Ecto neural progenitor cell (in vitro differentiated cells): Measurements from ENCODE around the gene SMNDC1.
"Not testable (repeated sequence)": the region's sequence is repeated elsewhere in the genome, so short reads cannot be mapped to it uniquely, and the experiment has no call there.

Experiments used
- DNase-seq: peaks from one replicate; pipeline ENCODE4 v3.0.0-alpha.2; 2018; ENCODE audit warnings: low spot score

Gene SMNDC1

DNA sequence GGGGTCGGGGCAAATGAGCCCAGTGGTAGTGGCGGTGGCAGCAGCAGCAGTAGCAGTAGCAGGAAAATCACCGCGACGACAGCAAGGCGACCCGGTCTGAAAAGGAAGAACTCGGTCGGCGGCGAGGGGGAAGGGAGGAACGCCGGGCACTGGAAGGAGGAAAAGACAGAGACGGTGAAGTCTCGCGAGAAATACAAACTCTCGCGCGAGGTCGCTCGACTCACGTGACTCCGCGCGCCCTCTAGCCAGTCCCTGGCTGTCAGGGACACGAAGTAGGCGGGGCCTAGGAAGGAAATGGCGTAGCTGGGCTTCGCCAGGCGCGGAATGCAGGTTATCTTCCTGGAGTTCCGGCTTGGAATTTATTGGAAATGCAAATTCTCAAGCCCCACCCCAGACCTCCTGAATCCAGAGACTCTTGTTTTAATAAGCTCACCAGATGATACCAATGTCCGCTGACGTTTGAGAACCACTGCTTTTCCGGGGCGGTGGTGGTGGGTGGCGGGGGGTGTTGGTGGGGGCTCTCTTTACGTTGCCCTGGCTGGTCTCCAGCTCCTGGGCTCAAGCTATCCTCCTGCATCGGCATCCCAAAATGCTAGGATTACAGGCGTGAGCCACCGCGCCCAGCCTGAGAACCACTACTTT lies at the start of gene SMNDC1:
Gene SMNDC1, minus strand, starts transcription at position 141 of the 642 bp plus-strand sequence. CDS start 1,333 bp downstream, outside the sequence.
- peak; percentile 98 for DNase-seq

DNA sequence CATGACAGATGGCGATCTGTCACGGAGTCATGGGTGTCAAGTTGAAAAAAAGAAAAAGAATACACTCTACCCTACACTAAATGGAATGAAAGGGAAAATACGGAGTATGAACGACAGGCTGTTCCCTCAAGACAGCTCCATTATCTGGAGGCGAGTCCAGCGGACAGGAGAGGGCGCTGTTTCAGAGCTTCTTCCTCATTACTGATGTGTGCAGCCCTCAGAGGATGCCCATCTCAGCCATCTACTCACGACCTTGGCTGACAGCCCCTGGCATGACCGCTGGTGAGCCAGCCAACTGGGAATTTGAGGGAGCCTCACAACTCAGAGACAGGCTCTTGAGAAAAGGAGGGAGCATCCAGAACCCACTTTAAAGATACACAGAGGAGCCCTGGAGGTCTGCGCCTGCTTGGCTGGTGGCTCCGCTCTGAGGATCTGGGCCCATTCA lies 49.6 kb upstream of the SMNDC1 start:
- DNase-seq, result peak; percentile 84

DNA sequence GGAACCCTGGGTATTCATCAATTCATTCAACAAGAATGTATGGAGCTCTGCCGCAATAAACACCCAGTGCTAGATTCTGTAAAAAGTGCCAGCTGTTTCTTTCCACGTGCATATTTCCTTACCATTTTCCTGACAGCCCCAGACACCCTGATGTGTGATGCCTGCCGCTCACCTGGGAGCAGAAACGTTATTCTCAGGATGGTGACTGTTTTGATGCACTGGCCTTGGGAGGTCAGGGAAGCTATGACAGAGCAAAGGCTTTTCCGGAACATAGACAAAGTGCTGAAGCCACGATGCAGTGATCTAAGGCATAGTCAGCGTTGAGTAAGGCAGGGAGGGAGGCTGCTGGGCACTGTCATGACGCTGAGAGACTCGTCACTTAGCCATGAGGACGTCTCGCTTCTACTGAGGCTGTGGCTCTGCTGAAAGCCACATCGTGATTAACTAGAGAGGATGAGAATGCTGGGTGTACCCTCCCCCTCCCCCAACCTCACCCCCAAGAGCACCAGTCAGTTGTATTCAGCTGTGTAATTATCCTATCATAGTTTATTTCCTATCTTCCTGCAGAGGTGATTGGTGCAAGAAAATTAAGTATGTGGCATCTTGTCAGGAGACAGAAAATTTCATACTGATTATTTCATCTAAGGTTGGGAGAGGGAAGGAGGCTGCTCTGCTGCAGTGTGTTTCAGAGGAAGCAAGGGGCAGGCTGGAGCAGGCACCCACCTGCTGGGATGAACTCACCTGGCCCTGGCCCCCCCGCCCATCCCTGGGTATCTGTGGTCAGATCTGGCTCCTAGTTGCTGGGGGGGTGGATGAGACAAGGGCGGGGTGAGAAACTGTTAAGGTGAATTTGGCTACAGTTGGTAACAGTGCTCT lies 48.8 kb upstream of the SMNDC1 start:
- no peak for DNase-seq

DNA sequence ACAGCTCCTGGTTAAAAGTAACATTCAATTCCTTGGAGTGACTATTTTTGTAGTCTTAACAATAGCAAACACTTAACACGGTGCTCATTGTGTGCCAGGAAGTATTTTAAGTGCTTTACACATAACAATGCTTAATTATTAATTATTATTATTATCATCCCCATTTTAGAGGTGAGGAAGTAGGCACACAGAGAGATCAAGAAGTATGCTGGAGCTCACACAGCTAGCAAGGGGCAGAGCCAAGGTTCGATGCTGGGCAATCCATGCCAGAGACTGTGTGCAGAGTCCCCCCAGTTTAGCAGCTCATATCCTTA lies 48.2 kb upstream of the SMNDC1 start:
- DNase-seq, result no peak

DNA sequence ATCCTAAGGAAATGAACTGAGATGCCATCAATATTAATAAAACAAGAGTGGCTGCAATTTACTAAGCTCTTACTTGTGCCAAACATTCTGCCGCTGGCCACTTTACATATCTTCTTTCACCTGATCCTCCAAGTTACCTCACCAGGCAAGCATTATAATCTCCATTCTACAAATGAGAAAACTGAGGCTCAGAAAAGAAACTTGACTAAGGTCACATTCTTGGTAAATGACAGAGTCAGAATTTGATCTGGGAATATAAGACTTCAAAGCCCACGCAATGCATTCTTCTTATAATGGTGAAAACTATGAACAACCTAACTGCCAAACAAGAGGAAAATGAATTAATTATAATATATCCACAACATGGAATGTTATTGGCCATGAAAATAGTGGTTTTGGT lies 46.1 kb upstream of the SMNDC1 start:
- DNase-seq, result no peak

DNA sequence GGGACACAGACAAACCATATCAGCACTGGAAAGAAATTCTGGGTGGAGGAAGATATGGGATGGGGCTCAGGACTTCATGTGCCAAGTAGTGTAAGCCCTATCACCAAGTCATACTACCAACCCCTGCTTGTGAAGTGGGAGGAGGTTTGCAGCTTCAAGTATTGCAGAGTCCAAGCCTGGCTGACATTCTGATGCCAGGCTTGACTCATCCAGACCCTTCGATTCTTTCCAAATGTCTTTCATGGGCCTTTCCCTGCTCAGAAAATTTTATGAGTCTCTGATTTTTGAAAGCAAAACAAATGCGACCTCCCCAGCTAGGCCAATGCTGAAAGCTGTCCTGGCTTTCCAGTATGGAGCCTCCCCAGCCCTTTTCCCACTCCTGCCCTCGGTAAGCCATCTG lies 45.1 kb upstream of the SMNDC1 start:
- DNase-seq, result no peak

DNA sequence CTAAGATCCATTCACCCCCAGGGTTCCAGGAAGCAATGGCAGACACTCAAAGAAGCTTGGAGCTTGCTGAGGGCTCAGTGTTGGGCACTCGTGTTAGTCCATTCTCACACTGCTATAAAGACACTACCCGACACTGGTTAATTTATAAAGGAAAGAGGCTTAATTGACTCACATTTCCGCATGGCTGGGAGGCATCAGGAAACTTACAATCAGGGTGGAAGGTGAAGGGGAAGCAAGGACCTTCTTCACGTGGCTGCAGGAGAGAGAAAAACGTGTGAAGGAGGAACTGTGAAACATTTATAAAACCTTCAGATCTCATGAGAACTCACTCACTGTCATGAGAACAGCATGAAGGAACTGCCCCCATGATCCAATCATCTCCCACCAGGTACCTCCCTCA lies 44.7 kb upstream of the SMNDC1 start:
- no peak for DNase-seq

DNA sequence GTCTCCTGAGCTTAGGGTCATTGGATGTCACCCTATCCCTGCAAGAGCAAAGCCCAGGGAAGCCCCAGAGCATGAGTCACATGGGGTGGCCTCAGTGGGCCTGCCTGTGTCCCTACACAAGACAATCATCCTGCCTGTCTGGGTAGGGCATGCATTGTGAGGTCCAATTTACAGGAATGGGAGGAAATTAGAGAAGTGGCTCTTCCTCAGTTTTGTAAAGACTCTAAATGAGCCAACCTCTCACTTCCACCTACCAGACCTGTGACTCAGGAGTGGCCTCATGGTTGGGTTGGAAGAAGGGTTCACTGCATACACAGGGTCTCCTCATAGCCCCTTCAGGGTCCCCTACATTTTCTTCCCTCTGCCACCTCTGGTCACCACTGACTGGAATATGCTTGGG lies 43.6 kb upstream of the SMNDC1 start:
- DNase-seq, result no peak

DNA sequence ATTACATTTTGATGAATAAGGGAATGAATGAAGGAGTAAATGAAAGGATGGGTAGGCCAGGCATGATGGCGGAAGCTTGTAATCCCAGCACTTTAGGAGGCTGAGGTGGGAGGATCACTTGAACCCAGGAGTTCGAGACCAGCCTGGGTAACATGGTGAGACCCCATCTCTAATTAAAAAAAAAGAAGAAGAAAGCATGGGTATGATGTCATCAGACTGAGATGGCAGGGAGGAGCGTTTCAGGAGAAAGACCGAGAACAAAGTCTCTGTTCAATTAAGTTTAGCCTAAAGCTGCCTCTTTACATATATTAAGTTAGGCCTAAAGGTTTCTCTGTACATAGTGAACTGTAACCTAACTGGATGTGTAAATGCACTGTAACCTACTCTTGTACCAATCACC lies 42.2 kb upstream of the SMNDC1 start:
- no peak for DNase-seq

DNA sequence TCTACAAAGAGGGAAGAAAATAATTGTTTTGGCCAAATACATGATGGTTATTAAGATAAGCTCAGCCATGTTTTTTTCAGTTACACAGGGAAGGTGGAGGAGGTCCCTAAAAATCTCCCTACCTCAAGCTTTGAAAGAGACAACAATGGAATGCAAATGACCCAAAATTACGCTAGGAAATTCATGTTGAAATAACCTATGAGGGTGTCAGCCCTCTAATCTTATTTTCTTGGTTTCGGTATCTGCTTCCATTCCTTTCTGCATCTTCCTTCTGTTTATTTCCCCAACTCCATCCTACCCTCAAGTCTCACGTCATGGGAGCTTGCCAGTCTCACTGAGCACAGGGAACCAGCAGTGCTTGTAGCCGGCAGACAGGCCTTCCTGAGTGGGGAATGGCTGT lies 40.6 kb upstream of the SMNDC1 start:
- DNase-seq, result no peak

DNA sequence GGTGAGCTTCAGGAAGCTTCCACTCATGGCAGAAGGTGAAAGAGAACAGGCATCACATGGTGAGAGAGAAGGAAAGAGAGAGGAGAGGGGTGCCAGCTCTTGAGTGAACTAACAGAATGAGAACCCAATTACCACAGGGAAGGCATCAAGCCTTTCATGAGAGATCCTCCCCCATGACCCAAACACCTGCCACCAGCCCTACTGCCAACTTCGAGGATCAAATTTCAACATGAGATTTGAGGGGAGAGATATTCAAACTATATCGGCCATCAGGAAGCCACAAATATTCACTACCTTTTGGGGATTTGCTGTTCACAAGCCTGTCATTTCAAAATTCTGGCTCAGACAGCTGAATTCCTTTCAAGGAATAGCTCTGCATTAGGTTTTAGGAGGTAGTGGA lies 39.9 kb upstream of the SMNDC1 start:
- DNase-seq, result no peak

DNA sequence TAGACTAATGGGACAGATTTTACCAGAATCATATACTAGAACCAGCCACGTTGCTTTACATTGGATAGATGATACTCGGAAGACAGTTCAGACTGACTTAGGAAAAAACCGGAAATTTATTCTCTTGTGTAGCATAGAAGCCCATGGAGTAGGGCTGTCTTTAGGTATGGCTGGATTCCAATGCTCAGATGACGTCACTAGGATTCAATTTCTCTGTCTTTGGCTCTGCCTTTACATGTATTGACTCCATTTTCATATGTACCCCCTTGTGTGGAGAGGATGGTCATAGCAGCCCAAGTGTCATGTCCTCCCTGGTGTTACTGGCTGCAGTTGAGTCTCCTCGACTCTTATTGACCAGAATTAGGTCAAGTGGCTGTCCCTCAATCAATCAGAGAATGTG lies 39.2 kb upstream of the SMNDC1 start:
- DNase-seq, result no peak

DNA sequence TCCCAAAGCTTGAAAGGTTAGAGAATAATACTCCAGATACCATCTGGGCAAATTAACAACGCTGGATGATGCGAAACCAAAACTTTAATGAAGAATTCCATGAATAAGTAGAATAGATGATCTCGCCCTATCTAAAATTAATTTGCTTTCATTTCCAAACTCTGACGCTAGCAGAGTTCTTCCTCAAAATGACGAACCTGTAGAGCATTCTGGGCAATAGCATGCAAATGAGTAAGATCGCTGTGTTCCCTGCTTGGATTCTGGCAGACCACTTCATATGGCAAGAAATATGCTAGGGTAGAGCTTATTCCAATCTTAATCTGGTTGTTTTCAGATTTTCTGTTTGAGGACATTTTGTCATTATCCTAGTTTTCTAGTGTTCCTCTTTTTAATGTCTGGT lies 36.1 kb upstream of the SMNDC1 start:
- DNase-seq, result no peak

DNA sequence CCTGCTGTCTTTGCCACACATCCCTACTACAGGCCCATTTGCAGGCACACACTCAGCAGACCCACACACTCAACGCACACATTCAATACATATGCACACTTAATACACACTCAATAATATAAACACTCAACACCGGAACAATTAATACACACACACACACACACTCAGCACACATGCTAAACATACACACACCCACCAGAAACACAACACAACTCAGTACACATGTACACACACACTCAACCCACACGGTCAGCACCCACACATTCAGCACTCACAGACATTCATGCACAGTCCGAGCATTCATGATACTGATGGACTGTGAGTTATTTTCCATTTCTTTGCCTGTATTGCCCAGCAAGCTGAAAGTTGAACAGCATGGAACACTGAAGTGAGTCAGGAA lies 35.4 kb upstream of the SMNDC1 start:
- DNase-seq, result no peak

DNA sequence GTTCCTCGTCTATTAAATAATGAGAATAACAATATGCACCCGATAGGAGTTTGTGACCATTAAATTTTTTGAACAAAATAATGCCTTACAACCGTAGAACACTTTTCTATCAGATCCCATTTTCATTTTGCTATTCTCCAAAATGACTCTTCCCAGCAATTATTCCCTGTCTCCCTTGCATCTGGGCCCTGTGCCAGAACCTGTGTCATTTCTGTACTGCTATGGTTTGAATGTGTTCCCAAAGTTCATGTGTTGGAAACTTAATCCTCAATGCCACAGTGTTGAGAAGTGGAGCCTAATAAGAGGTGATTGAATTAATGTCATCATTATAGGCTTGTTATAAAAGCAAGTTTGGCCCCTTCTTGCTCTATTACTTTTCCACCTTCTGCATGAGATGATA lies 33.2 kb upstream of the SMNDC1 start:
- no peak for DNase-seq

DNA sequence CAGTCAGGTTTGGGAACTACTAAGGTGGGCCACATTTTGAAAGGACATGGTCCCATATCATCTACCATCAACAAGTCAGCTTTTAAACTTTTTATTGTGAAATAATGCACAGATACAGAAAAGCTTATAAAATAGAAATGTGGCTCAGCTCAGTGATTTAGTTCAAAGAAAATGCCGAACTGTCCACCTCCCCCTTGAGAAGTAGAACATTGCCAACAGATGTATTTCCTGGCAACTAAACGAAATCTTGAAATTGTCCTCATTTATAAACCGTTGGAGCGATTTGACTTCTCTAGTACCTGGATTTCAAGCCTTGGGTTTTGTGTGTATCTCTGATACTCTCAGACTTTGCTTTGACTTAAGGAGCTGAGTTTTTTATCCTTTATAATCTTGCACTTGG lies 32.7 kb upstream of the SMNDC1 start:
- no peak for DNase-seq

DNA sequence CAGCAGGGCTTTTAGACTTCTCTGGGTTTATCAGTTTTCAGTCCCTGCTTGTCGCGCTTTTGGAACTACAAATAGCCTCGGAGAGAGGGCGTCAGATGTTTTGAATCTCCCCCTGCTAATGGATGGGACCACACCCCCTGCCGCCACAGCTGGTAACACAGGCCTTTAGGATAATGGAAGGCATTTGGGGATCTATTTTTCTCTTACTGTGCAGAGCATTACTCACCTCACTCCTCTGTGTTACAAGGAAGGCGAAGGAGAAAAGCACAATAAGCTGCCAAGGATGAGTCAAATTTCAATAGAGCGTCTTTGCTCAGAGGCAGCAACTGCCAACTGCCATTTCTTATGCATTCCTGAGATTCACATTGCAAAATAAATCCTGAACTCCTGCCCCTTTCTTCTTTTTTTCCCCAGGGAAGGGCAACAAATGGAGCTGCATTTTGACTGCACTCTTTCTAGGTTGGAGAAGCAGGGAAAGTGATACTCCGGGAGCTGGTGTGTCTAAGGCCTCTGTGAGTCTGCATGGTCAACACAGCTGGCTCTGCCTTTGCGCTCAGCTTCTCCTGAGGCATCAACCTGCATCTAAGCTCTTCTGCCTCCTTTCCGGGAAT lies 31.5 kb upstream of the SMNDC1 start:
- DNase-seq, result peak; percentile 60

DNA sequence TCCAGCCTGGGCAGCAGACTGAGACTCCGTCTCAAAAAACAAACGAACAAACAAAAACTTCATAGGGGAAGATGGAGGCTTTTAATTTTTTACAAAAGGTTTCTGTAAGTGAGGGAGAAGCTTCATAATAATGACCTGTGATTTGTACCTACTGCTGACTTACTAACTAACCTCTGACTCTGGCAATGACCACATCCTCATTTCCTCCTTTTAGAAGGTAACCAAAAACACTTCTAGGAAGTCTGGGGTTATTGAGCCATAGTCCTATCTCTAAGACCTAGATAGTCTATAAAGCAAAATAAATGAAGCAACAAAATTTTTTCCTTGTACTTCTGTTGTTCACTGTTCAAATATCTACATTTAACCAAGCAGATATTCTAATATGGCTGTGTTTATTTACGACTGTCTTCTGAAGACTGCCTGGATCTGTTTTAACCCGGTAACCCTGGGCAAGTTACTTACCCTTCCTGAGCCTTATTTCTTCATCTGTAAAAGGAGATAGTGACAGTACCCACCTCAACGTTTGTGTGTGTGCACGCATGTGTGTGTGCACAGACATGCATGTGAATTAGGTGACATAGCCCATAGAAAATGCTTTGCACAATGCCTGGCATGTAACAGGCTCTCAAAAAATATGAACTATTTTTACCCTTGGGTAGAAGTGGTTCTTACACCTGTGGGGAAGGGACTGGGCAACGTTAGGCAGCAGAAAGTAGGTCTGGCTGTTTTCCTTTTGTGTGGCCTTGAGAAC lies 30.8 kb upstream of the SMNDC1 start:
- no peak for DNase-seq

DNA sequence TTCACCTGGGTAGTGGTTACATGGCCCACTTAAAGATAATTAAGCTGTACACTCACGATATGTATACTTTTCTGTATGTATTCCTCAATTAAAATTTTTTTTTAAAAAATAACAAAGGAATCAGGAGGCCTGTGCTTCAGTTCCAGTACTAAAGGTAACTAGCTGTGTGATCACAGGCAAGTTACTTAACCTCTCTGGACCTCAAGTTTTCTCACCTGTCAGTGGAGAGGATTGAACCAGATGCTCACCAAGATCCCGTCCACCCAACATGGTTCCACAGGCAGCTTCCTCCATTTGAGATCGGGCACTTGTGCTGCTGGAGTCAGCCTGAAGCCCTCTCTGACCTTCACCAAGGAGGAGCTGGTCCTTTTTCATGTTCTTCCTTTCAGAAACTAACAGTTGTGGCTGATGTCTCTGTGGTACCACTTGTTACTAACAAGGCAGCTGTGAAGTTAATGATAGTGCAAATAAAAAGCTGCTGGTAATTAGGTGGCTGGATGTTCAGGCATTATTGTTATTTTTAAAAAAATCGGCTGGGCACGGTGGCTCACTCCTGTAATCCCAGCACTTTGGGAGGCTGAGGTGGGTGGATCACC lies 29.4 kb upstream of the SMNDC1 start:
- no peak for DNase-seq

DNA sequence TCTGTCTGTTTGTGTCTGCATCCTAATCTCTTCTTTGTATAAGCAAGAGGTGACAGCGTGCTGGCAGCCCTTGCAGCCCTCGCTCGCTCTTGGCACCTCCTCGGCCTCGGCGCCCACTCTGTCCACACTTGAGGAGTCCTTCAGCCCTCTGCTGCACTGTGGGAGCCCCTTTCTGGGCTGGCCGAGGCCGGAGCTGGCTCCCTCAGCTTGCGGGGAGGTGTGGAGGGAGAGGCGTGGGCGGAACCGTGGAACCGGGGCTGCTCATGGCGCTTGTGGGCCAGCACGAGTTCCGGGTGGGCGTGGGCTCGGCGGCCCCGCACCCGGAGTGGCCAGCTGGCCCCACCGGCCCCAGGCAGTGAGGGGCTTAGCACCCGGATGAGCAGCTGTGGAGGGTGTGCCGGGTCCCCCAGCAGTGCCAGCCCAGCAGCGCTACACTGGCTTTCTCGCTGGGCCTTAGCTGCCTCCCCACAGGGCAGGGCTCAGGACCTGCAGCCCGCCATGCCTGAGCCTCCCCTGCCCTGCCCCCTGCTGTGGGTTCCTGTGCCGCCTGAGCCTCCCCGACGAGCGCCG lies 26.6 kb upstream of the SMNDC1 start:
- not testable (repeated sequence) for DNase-seq

DNA sequence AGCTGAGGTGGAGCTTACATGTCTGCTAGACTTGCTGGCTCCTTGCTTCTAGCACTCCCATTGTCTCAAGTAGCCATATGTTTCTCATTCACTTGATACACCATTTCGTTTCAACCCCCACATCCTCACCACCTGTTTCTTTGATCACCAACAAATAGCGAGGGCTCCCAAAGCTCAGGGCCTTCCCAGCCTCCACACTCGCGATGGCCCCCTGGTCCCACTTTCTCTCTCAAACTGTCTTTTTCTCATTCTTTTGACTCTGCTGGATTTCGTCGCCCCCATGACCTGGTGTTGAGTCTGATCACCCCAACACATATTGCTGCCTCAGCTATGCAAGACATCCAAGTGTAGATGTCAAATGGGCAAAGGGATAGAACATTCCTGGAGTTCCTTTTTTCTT lies 26.0 kb upstream of the SMNDC1 start:
- DNase-seq, result no peak
